Thyroid gland (tissue), 4 donors: Measurements from ENCODE around the gene EFTUD2.

Experiments
- CTCF ChIP-seq, 6 experiments: fragments of 200-600 bp in 3 of 6; fragments of 450-650 bp in 3 of 6; sonication (generic) in 3 of 6; IDR thresholded peaks; one replicate each; pipeline ENCODE4 v1.5.1; 2016 to 2019; ENCODE audit warnings: antibody characterized with exemption in 6 of 6, mild to moderate bottlenecking in 2 of 6, inconsistent platforms in 1 of 6, moderate library complexity in 1 of 6
- POLR2A ChIP-seq, 2 donors: fragments of 450-650 bp; IDR thresholded peaks; one replicate each; pipeline ENCODE4 v1.6.1; 2017; ENCODE audit warnings: antibody characterized with exemption in 2 of 2, mild to moderate bottlenecking in 2 of 2, moderate library complexity in 1 of 2

- no peak for TF ChIP-seq CTCF (IDR thresholded peaks at IDR 0.05)
- no peak for TF ChIP-seq POLR2A (IDR thresholded peaks at IDR 0.05)
Measured at GRCh38 chr17:44940768-44941167, 41.5 kb upstream of the EFTUD2 start.
